ENCODE results near the gene HDAC8.

Gene HDAC8

DNA sequence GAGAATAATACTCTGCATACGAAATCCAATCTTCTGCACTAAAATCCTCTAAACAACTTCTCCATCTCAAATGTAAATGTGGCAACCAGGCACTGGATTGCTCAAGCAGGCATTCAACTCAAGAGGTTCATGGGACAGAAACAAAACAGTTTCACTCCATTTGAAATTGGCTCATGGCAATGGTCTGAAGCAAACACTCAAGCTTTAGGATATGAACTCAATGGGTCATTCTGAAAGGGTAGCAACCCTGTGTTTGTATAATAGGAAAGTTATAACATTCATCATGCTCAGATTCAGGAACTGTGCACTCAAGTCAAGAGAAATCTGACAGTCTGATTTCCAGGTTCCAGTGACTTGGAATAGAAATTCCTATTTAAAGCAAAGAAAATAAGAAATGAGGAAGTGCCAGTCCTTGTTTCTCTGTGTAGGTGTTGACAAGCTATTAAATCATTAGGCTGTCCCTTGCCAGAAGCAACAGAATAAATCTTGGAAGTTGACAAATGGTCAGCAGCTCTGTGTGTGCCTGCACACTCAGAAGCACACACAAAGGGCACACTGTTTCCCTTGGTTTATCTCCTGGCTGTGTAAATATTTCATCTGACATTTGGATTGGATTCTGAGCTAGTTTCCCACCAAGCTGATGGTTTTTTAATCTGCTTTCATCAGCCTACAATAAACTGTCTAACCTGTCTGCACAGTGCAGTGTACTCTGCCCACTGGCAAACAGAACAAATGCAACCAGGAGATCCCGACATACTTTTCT lies 191.0 kb downstream of the HDAC8 start:
- DNase-seq (ENCODE audit: low read depth in 1 of 2, low spot score in 1 of 2) = no peak

GRCh38 chrX:72376124-72376523 lies 196.5 kb downstream of the HDAC8 start:
- DNase-seq (ENCODE audit: low read depth in 1 of 2, low spot score in 1 of 2) = no peak

GRCh38 chrX:72373136-72373535 lies 199.5 kb downstream of the HDAC8 start:
- no peak for DNase-seq (ENCODE audit: low read depth in 1 of 2, low spot score in 1 of 2)

- DNase-seq (ENCODE audit: low read depth in 1 of 2, low spot score in 1 of 2) = no peak
Observed at GRCh38 chrX:72372735-72373134, 199.9 kb downstream of the HDAC8 start.

DNA sequence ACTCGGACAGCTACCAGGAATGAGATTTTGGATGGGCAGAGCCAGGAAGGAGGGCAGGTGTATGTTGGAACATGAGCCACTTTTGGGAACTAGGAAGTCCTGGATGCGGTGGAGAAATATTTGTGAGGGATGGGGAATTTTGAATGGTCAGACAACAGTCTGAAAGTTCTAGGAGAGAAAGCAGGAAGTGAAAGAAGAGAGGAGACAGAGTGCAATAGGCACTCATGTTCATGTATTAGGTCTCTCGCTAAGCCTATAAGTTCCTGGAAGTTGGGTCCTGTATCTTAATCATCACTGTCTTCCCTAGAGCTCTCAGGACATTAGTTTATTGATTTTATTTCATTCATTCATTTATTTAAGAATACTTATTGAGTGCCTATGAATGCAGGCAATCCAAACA lies 201.2 kb downstream of the HDAC8 start:
- no peak for DNase-seq (ENCODE audit: low read depth in 1 of 2, low spot score in 1 of 2)

DNA sequence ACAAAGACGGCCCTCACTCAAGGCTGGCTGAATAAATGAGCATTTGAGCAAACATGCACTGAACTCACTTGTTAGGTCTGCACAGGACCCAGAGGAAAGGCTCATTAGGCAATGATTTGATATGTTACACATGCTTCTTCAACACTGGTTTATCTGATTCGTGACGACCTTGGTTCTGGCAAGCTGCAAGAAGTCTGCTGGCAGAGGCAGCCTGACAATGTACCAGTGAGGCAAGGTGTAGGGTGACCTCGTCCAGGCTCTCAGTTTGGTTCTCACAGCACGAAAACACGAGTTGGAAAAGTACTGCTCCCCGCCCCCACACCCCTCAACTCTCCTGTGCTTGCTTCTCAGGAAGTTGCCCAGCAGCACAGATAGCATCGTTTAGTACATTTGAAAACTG lies 203.8 kb downstream of the HDAC8 start:
- DNase-seq (ENCODE audit: low read depth in 1 of 2, low spot score in 1 of 2) = no peak

GRCh38 chrX:72367516-72367915 lies 205.1 kb downstream of the HDAC8 start:
- DNase-seq (ENCODE audit: low read depth in 1 of 2, low spot score in 1 of 2) = no peak

GRCh38 chrX:72366701-72367454 lies 205.8 kb downstream of the HDAC8 start:
- DNase-seq (ENCODE audit: low read depth in 1 of 2, low spot score in 1 of 2) = no peak

DNA sequence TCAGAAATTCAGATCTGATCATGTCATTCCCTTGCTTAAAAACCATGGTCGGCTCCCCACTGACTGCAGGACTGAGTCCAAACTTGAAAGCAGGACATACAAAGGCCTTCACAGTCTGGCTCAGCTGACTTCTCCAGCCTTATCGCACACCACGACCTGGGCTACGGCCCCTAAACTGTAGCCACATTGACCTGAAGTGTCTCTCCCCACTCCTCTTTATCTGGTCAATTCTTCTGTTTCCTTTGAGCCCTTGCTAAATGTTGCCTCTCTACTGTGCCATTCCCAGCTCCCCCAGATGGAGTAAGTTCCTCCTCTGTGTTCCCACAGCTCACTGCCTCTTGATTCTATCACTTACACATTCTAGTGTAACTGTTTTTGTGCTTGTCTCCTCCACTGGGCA lies 206.5 kb downstream of the HDAC8 start:
- DNase-seq (ENCODE audit: low read depth in 1 of 2, low spot score in 1 of 2) = no peak

- no peak for DNase-seq (ENCODE audit: low read depth in 1 of 2, low spot score in 1 of 2)
Observed at GRCh38 chrX:72365126-72365525, 207.5 kb downstream of the HDAC8 start.

DNA sequence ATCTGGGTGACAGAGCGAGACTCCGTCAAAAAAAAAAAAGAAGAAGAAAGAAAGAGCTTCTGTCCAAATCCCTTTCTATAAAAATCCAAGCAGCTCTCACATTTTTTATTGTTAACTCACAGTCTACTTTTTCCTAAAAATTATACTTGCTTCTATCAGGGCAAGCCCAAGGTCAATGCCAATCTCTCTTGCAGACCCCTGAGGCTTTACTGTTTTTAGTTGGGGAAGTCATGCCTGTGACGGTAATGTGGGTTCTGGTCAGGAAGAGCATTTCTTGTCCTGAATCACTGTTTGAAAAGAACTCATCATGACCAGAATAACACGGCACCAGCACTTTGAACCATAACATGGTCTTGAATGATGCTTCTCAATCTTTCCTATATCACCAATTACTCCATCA lies 212.3 kb downstream of the HDAC8 start:
- no peak for DNase-seq (ENCODE audit: low read depth in 1 of 2, low spot score in 1 of 2)

GRCh38 chrX:72358313-72358712 lies 214.3 kb downstream of the HDAC8 start:
- DNase-seq (ENCODE audit: low read depth in 1 of 2, low spot score in 1 of 2) = no peak

GRCh38 chrX:72352786-72353185 lies 219.9 kb downstream of the HDAC8 start:
- no peak for DNase-seq (ENCODE audit: low read depth in 1 of 2, low spot score in 1 of 2)

GRCh38 chrX:72351606-72352334 lies 220.9 kb downstream of the HDAC8 start:
- no peak for DNase-seq (ENCODE audit: low read depth in 1 of 2, low spot score in 1 of 2)

- DNase-seq (ENCODE audit: low read depth in 1 of 2, low spot score in 1 of 2) = peak in 1 of 2 donors; percentile 1
Observed at GRCh38 chrX:72349190-72349589, 223.5 kb downstream of the HDAC8 start.

DNA sequence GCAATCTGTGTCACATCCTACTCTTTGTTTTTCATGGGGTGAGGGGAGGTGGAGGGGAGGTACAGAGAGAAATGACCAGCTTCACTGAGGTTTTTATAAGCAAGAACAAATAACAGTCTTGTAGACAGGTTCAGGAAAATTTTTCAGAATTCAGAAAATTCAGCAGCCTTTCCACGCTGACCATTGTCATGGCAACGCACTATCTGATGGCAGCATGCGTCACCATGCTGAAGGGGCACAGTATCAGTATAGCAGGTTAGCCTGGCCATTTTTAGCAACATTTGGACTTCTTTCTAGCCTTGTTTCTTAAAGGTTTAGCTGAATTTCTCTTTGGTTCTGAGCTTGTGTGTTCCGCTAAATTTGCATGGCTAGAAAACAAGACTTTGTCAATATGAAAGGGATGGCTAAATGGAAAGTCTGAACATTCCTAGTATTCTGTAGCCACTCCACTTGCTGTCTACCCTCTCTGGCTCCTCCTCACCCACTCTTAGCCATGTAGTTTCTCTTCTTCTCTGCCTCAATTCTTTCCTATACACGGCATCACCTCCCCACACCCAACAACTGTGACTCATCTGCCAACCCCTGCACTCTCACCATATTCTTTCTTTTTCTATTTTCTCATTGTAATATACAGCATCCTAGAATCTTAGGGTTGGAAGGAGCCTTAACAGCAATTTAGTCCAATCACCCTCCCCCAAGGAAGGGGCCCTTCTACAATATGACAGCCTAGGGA lies 224.2 kb downstream of the HDAC8 start:
- DNase-seq (ENCODE audit: low read depth in 1 of 2, low spot score in 1 of 2) = no peak

DNA sequence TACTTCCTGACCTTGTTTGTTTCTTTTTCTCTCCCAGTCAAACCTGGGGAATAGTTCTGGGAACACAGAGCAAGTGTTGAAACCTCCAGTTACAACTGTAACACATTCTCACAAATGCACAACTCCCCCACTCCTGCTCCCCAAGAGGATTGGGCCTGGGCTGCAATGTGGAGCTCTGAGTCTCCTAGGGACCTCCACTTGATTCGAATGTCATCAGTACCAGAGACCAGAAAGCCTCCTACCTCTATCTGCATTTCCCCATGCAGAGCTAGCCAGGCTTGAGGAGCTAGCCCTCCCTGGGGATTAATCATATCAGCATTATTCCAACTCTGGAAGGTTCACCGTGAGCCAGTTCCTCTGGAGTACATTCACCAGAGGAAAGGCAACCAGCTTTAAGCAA lies 225.3 kb downstream of the HDAC8 start:
- no peak for DNase-seq (ENCODE audit: low read depth in 1 of 2, low spot score in 1 of 2)

DNA sequence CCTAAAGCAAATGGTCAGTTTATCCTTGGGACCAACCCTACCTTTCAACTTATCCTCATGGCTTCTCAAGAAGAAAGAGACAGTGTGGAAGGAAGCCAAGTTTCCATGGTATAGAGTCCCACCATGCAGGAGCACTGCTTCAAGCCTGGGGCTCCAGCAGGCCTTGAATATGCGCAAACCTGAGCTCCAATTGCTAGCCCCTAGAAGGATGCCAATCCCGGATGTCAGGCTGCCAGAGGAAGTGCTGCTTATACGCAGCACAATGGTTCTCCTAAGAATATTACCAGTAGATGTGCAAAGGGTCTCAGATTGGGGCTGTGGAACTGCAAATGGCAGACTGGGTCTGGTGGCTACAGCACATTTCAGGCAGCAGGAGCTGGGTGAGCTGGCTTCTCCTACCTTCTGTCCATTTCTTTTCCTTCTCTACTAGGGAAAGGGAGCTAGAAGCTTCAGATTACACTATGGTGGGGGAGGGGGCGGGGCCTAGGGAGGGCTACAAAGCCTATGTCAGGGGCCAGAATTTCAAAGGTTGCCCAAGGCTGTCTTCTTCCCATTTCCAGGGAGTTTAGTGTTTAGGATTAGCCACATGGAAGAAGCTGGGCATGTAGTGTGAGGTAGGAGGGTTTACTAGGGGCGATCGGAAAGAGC lies 226.2 kb downstream of the HDAC8 start:
- no peak for DNase-seq (ENCODE audit: low read depth in 1 of 2, low spot score in 1 of 2)

DNA sequence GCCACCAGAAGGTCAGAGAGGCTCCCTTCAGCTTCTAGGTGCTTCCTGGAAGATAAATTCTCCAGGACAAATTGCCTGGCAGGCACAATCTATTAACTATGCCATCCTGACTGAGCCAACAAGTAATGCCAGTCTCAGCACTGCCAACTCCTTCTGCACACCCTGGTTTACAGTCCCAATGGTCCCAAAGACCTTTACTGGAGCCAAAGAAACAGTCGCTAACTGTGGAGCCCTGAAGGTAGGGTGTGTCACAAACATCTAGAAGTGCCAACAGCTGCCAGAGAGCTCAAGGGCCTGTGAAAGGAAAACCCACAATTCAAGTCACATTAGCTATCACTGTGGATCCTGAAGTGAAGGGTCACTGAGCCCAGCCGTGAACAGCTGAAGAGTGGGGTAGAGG lies 232.0 kb downstream of the HDAC8 start:
- DNase-seq (ENCODE audit: low read depth in 1 of 2, low spot score in 1 of 2) = no peak

GRCh38 chrX:72340041-72340440 lies 232.6 kb downstream of the HDAC8 start:
- no peak for DNase-seq (ENCODE audit: low read depth in 1 of 2, low spot score in 1 of 2)

- DNase-seq (ENCODE audit: low read depth in 1 of 2, low spot score in 1 of 2) = no peak
Observed at GRCh38 chrX:72330131-72330530, 242.5 kb downstream of the HDAC8 start.
